Suprapubic skin (tissue), 4 donors: Measurements from ENCODE around the gene ASCC2.

ENCODE experiments used
- CTCF ChIP-seq, 2 donors: fragments of 200-600 bp in 1 of 2; fragments of 450-650 bp in 1 of 2; sonication (generic) in 1 of 2; IDR thresholded peaks; one replicate each; pipeline ENCODE4 v1.5.1; 2016 to 2019; ENCODE audit warnings: antibody characterized with exemption in 2 of 2, mild to moderate bottlenecking in 1 of 2, moderate library complexity in 1 of 2
- EP300 ChIP-seq: sonication (generic); formaldehyde crosslinking; IDR thresholded peaks from one replicate; pipeline ENCODE4 v1.6.1; 2017; ENCODE audit warnings: antibody characterized with exemption
- POLR2AphosphoS5 ChIP-seq, 3 donors: sonication (generic); formaldehyde crosslinking; IDR thresholded peaks; one replicate each; pipeline ENCODE4 v1.6.1; 2017; ENCODE audit warnings: antibody characterized with exemption in 3 of 3

GRCh38 chr22:29842172-29842571 lies 4.1 kb upstream of the ASCC2 start:
- TF ChIP-seq CTCF (IDR thresholded peaks at IDR 0.05) = no peak
- TF ChIP-seq POLR2AphosphoS5 (IDR thresholded peaks at IDR 0.05) = no peak
- no peak for TF ChIP-seq EP300
